HEK293 (cell line): ENCODE data around the gene FAM210A.

Experiments
- CTCF ChIA-PET: fragments of 350-600 bp; formaldehyde crosslinking; extraction: SDS; loops from one replicate; lab custom pipeline; 2021; ENCODE audit warnings: antibody characterized with exemption; lab: Yijun Ruan, JAX
- POLR2A ChIA-PET: fragments of 300-600 bp; formaldehyde crosslinking; extraction: SDS; loops from one replicate; lab custom pipeline; 2020; ENCODE audit warnings: antibody characterized with exemption, inconsistent platforms; lab: Yijun Ruan, JAX
- H3K27ac ChIP-seq: fragments of 200-500 bp; sonication (Bioruptor generic); 2 replicates; pipeline ENCODE4 v1.5.1; 2014; ENCODE audit warnings: low read depth, low read length, control low read depth, inconsistent platforms; ENCODE audit errors: extremely low read depth
- H3K36me3 ChIP-seq, 2 experiments: fragments of 200-500 bp in 1 of 2; sonication (Bioruptor generic) in 1 of 2; 1 replicate in 1 of 2; 2 replicates in 1 of 2; pipeline ENCODE4 v1.5.1; 2014 to 2017; ENCODE audit warnings: inconsistent platforms in 2 of 2, low read length in 2 of 2; ENCODE audit not compliant: control insufficient read depth in 2 of 2, insufficient read depth in 1 of 2
- H3K4me1 ChIP-seq: fragments of 200-500 bp; sonication (Bioruptor generic); 2 replicates; pipeline ENCODE4 v1.5.1; 2014; ENCODE audit warnings: mild to moderate bottlenecking, low read length, inconsistent platforms; ENCODE audit not compliant: control insufficient read depth, insufficient read depth
- H3K4me3 ChIP-seq: 2 replicates; pipeline ENCODE4 v1.5.1; 2011; ENCODE audit warnings: low read depth, mild to moderate bottlenecking, control low read depth, low read length, moderate library complexity
- H3K9me3 ChIP-seq: fragments of 200-500 bp; sonication (Bioruptor generic); 2 replicates; pipeline ENCODE4 v1.5.1; 2014; ENCODE audit warnings: low read depth, low read length, inconsistent platforms; ENCODE audit not compliant: control insufficient read depth, insufficient read depth
- BCL11A ChIP-seq: fragments of 450-650 bp; formaldehyde crosslinking; IDR thresholded peaks from 2 replicates; pipeline ENCODE4 v1.5.1; 2016; ENCODE audit warnings: low read depth, missing biosample characterization, missing genetic modification characterization
- GLI2 ChIP-seq: fragments of 450-650 bp; formaldehyde crosslinking; IDR thresholded peaks from 2 replicates; pipeline ENCODE4; 2017; ENCODE audit warnings: missing biosample characterization, missing genetic modification characterization, low read depth, borderline replicate concordance
- HOXA7 ChIP-seq: sonication (generic); formaldehyde crosslinking; IDR thresholded peaks from 2 replicates; pipeline ENCODE4 v1.8.1; 2022; ENCODE audit warnings: missing genetic modification reagents, borderline replicate concordance
- KLF10 ChIP-seq: fragments of 450-650 bp; IDR thresholded peaks from 2 replicates; pipeline ENCODE4 v1.5.1; 2018; ENCODE audit warnings: missing biosample characterization, mild to moderate bottlenecking, missing genetic modification characterization
- KLF7 ChIP-seq: fragments of 450-650 bp; formaldehyde crosslinking; IDR thresholded peaks from 2 replicates; pipeline ENCODE4 v1.5.1; 2016; ENCODE audit warnings: missing biosample characterization, missing genetic modification characterization, borderline replicate concordance
- MEIS1 ChIP-seq: sonication (generic); formaldehyde crosslinking; IDR thresholded peaks from 2 replicates; pipeline ENCODE4 v1.8.1; 2022; ENCODE audit warnings: missing genetic modification reagents, mild to moderate bottlenecking, borderline replicate concordance
- ZBTB44 ChIP-seq: fragments of 450-650 bp; IDR thresholded peaks from 2 replicates; pipeline ENCODE4 v1.5.1; 2018; ENCODE audit warnings: missing biosample characterization, mild to moderate bottlenecking, missing genetic modification characterization
- ZBTB48 ChIP-seq: fragments of 450-650 bp; formaldehyde crosslinking; IDR thresholded peaks from 2 replicates; pipeline ENCODE4 v1.5.1; 2016; ENCODE audit warnings: missing biosample characterization, missing genetic modification characterization
- ZBTB7A ChIP-seq: fragments of 450-650 bp; formaldehyde crosslinking; IDR thresholded peaks from 2 replicates; pipeline ENCODE4 v1.5.1; 2016; ENCODE audit warnings: low read depth, missing biosample characterization, missing genetic modification characterization
- ZNF169 ChIP-seq: fragments of 450-650 bp; formaldehyde crosslinking; IDR thresholded peaks from 2 replicates; pipeline ENCODE4 v1.5.1; 2016; ENCODE audit warnings: missing biosample characterization, missing genetic modification characterization
- ZNF221 ChIP-seq: fragments of 450-650 bp; formaldehyde crosslinking; IDR thresholded peaks from 2 replicates; pipeline ENCODE4 v1.5.1; 2017; ENCODE audit warnings: missing biosample characterization, missing genetic modification characterization, borderline replicate concordance
- ZNF239 ChIP-seq: fragments of 450-650 bp; formaldehyde crosslinking; IDR thresholded peaks from 2 replicates; pipeline ENCODE4 v1.5.1; 2016; ENCODE audit warnings: missing biosample characterization, missing genetic modification characterization
- ZNF248 ChIP-seq: fragments of 450-650 bp; formaldehyde crosslinking; IDR thresholded peaks from 2 replicates; pipeline ENCODE4 v1.5.1; 2017; ENCODE audit warnings: missing biosample characterization, missing genetic modification characterization
- ZNF292 ChIP-seq: fragments of 450-650 bp; formaldehyde crosslinking; IDR thresholded peaks from 2 replicates; pipeline ENCODE4 v1.5.1; 2016; ENCODE audit warnings: low read depth, missing biosample characterization, missing genetic modification characterization, borderline replicate concordance
- ZNF416 ChIP-seq: fragments of 450-650 bp; formaldehyde crosslinking; IDR thresholded peaks from 2 replicates; pipeline ENCODE4 v1.5.1; 2016; ENCODE audit warnings: missing biosample characterization, missing genetic modification characterization
- ZNF544 ChIP-seq: fragments of 450-650 bp; formaldehyde crosslinking; IDR thresholded peaks from 2 replicates; pipeline ENCODE4 v1.5.0; 2017; ENCODE audit warnings: missing biosample characterization, missing genetic modification characterization
- ZNF621 ChIP-seq: fragments of 450-650 bp; formaldehyde crosslinking; IDR thresholded peaks from 2 replicates; pipeline ENCODE4 v1.5.1; 2017; ENCODE audit warnings: missing biosample characterization, missing genetic modification characterization
- ZNF658 ChIP-seq: fragments of 450-650 bp; formaldehyde crosslinking; IDR thresholded peaks from 2 replicates; pipeline ENCODE4; 2016; ENCODE audit warnings: missing biosample characterization, missing genetic modification characterization
- ZNF776 ChIP-seq: fragments of 450-650 bp; formaldehyde crosslinking; IDR thresholded peaks from 2 replicates; pipeline ENCODE4 v1.5.0; 2017; ENCODE audit warnings: missing biosample characterization, missing genetic modification characterization, borderline replicate concordance
- ZNF785 ChIP-seq: fragments of 450-650 bp; formaldehyde crosslinking; IDR thresholded peaks from 2 replicates; pipeline ENCODE4 v1.5.1; 2016; ENCODE audit warnings: missing biosample characterization, missing genetic modification characterization
- ZNF791 ChIP-seq: fragments of 450-650 bp; formaldehyde crosslinking; IDR thresholded peaks from 2 replicates; pipeline ENCODE4 v1.5.1; 2016; ENCODE audit warnings: missing biosample characterization, missing genetic modification characterization
- ZNF830 ChIP-seq: fragments of 450-650 bp; IDR thresholded peaks from 2 replicates; pipeline ENCODE4 v1.5.0; 2018; ENCODE audit warnings: missing biosample characterization, missing genetic modification characterization, low read depth, mild to moderate bottlenecking, moderate library complexity
- ZXDB ChIP-seq: fragments of 450-650 bp; formaldehyde crosslinking; IDR thresholded peaks from 2 replicates; pipeline ENCODE4 v1.5.1; 2016; ENCODE audit warnings: missing biosample characterization, missing genetic modification characterization
- TF ChIP-seq, protein P1 (sequence below): fragments of 450-650 bp; IDR thresholded peaks from 2 replicates; pipeline ENCODE4 v1.5.1; 2018; ENCODE audit warnings: missing biosample characterization, missing genetic modification characterization

Gene FAM210A

DNA sequence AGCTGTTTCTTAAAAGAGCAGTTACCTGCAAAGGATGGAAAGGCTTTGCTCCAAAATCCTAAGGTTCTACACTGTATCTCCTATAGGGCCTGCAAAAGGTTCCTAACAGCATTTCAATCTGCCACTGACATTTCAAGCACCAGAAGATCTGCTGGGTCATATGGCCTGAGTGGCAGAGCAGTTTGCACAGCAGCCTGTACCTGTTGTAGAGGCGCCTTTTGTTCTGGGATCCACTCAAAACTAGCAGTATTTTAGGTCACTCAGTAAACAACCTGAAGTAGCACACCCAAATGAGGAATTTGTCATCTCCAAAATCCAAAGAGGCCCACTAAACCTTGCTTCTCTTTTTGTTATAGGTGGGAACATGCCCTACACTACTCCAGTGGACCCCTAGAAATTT lies 6.2 kb downstream of the FAM210A start:
- no peak for TF ChIP-seq ZBTB44 (tag by site-specific recombination)
- TF ChIP-seq ZNF169 (tag by site-specific recombination), result no peak
- no peak for TF ChIP-seq MEIS1
- no peak for TF ChIP-seq ZNF791
- no peak for TF ChIP-seq ZNF221 (tag by site-specific recombination)
- Histone ChIP-seq H3K36me3 (no peaks in the 10 kb centered on the region), H3K4me1 (peaks cover 3% of the 10 kb centered on the region; the same call in 1 of the 2 replicates), H3K27ac (no peak overlapping the region), H3K4me3 (no peak overlapping the region), H3K9me3 (no peaks in the 10 kb centered on the region; the same call in 1 of the 2 replicates)
- CTCF ChIA-PET, result interaction anchor here (0.7 kb wide), 1 partner anchor 52 kb away, joined by 4 read pairs; no protein-coding TSS in a partner anchor
- POLR2A ChIA-PET, result no interaction called here

- no peaks in the 10 kb centered on the region for H3K36me3 ChIP-seq
- POLR2A ChIA-PET, result no interaction called here
- CTCF ChIA-PET, result no interaction called here
- no peak overlapping the region for H3K4me3 ChIP-seq
- TF ChIP-seq ZNF776 (tag by site-specific recombination) (no peak), ZNF248 (no peak), KLF7 (tag by site-specific recombination) (no peak), ZNF621 (no peak), GLI2 (no peak), ZNF830 (tag by site-specific recombination) (no peak), ZNF785 (no peak), ZNF292 (tag by site-specific recombination) (no peak), ZNF544 (no peak), ZBTB48 (tag by site-specific recombination) (no peak), ZBTB7A (tag by site-specific recombination) (no peak), ZNF416 (tag by site-specific recombination) (no peak), HOXA7 (CRISPR knock-in tag) (no peak), ZNF239 (no peak), KLF10 (tag by site-specific recombination) (no peak), ZXDB (tag by site-specific recombination) (no peak), ZNF658 (tag by site-specific recombination) (no peak), BCL11A (no peak)
- TF ChIP-seq, protein P1, sequence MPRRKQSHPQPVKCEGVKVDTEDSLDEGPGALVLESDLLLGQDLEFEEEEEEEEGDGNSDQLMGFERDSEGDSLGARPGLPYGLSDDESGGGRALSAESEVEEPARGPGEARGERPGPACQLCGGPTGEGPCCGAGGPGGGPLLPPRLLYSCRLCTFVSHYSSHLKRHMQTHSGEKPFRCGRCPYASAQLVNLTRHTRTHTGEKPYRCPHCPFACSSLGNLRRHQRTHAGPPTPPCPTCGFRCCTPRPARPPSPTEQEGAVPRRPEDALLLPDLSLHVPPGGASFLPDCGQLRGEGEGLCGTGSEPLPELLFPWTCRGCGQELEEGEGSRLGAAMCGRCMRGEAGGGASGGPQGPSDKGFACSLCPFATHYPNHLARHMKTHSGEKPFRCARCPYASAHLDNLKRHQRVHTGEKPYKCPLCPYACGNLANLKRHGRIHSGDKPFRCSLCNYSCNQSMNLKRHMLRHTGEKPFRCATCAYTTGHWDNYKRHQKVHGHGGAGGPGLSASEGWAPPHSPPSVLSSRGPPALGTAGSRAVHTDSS (tag by site-specific recombination), result no peak
- no peaks in the 10 kb centered on the region for H3K4me1 ChIP-seq
- H3K27ac ChIP-seq, result no peak overlapping the region
- no peaks in the 10 kb centered on the region; the same call in 1 of the 2 replicates for H3K9me3 ChIP-seq
Measured at GRCh38 chr18:13716916-13717315, 9.4 kb downstream of the FAM210A start.
